ENCODE measurements around the gene DSE.

GRCh38 chr6:116354236-116354635 is 16.5 kb upstream of the DSE start:
- TF ChIP-seq POLR2AphosphoS5 (IDR thresholded peaks at IDR 0.05; ENCODE audit: low read depth, low read length) = no peak
- no peak for TF ChIP-seq FOXP2 (optimal IDR thresholded peaks at IDR 0.05; ENCODE audit: borderline replicate concordance, extremely low read depth, extremely low read length, insufficient read depth)
- no peak for TF ChIP-seq TAF1 (IDR thresholded peaks at IDR 0.05; ENCODE audit: borderline replicate concordance, insufficient read depth, low read length)
- no peak for TF ChIP-seq REST (IDR thresholded peaks at IDR 0.05; ENCODE audit: insufficient read depth in 1 of 2, low read depth in 2 of 2, low read length in 2 of 2)
